DMS53 treated with DMSO at 0.1 percent for 48 hours (cell line): ENCODE data around the gene KCTD3.

ENCODE experiments used
- DNase-seq: peaks from one replicate; lab custom pipeline; 2025; ENCODE audit not compliant: unreplicated experiment; lab: John Stamatoyannopoulos, UW

The KCTD3 gene

GRCh38 chr1:215555531-215555930 is 11.6 kb upstream of the KCTD3 start:
- DNase-seq: no peak

GRCh38 chr1:215556996-215557395 is 10.1 kb upstream of the KCTD3 start:
- DNase-seq: no peak

- DNase-seq: no peak
Measured at GRCh38 chr1:215557504-215557903, 9.6 kb upstream of the KCTD3 start.

GRCh38 chr1:215557992-215558626 is 9.0 kb upstream of the KCTD3 start:
- DNase-seq: no peak

GRCh38 chr1:215567491-215568298 is 591 bp downstream of the KCTD3 start:
- peak; percentile 66 for DNase-seq

GRCh38 chr1:215568299-215568692 is 1.2 kb downstream of the KCTD3 start:
- DNase-seq: peak; percentile 56

- DNase-seq: no peak
Measured at GRCh38 chr1:215569986-215570824, 3.1 kb downstream of the KCTD3 start.

GRCh38 chr1:215581896-215582295 is 14.8 kb downstream of the KCTD3 start:
- DNase-seq: no peak

GRCh38 chr1:215583185-215583749 is 16.2 kb downstream of the KCTD3 start:
- DNase-seq: no peak

- no peak for DNase-seq
Measured at GRCh38 chr1:215584389-215584788, 17.3 kb downstream of the KCTD3 start.

GRCh38 chr1:215589650-215590435 is 22.7 kb downstream of the KCTD3 start:
- no peak for DNase-seq

- DNase-seq: no peak
Measured at GRCh38 chr1:215590779-215591491, 23.8 kb downstream of the KCTD3 start.

GRCh38 chr1:215594640-215595039 is 27.5 kb downstream of the KCTD3 start:
- DNase-seq: no peak

- no peak for DNase-seq
Measured at GRCh38 chr1:215595231-215595630, 28.1 kb downstream of the KCTD3 start.

GRCh38 chr1:215597961-215598360 is 30.9 kb downstream of the KCTD3 start:
- no peak for DNase-seq

- DNase-seq: no peak
Measured at GRCh38 chr1:215599418-215600074, 32.4 kb downstream of the KCTD3 start.

- DNase-seq: no peak
Measured at GRCh38 chr1:215600258-215600792, 33.2 kb downstream of the KCTD3 start.

GRCh38 chr1:215600867-215601266 is 33.8 kb downstream of the KCTD3 start:
- DNase-seq: no peak

- DNase-seq: no peak
Measured at GRCh38 chr1:215601276-215601675, 34.2 kb downstream of the KCTD3 start.
